Midbrain (tissue), 1 donor: ENCODE measurements around the gene RRM2.

Experiments
- DNase-seq: peaks from one replicate; lab custom pipeline; 2025; lab: John Stamatoyannopoulos, UW

Gene RRM2

GRCh38 chr2:10158681-10159080, 36.1 kb downstream of the RRM2 start:
- no peak for DNase-seq

- no peak for DNase-seq
Observed at GRCh38 chr2:10159086-10159485, 36.5 kb downstream of the RRM2 start.

GRCh38 chr2:10159581-10160131, 37.1 kb downstream of the RRM2 start:
- no peak for DNase-seq

- no peak for DNase-seq
Observed at GRCh38 chr2:10160203-10160955, 37.8 kb downstream of the RRM2 start.

GRCh38 chr2:10161206-10161931, 38.8 kb downstream of the RRM2 start:
- DNase-seq, result no peak

- no peak for DNase-seq
Observed at GRCh38 chr2:10161961-10162441, 39.5 kb downstream of the RRM2 start.

GRCh38 chr2:10162586-10163497, 40.3 kb downstream of the RRM2 start:
- DNase-seq, result peak; percentile 47

- DNase-seq, result no peak
Observed at GRCh38 chr2:10163498-10164486, 41.3 kb downstream of the RRM2 start.

GRCh38 chr2:10164601-10165000, 42.1 kb downstream of the RRM2 start:
- no peak for DNase-seq

- DNase-seq, result no peak
Observed at GRCh38 chr2:10165282-10165681, 42.7 kb downstream of the RRM2 start.

GRCh38 chr2:10165861-10166675, 43.5 kb downstream of the RRM2 start:
- DNase-seq, result no peak

GRCh38 chr2:10166676-10167292, 44.2 kb downstream of the RRM2 start:
- DNase-seq, result no peak

- no peak for DNase-seq
Observed at GRCh38 chr2:10167316-10167715, 44.8 kb downstream of the RRM2 start.

GRCh38 chr2:10168221-10168620, 45.7 kb downstream of the RRM2 start:
- no peak for DNase-seq

GRCh38 chr2:10169053-10169578, 46.6 kb downstream of the RRM2 start:
- DNase-seq, result no peak

- no peak for DNase-seq
Observed at GRCh38 chr2:10169581-10169980, 47.0 kb downstream of the RRM2 start.

GRCh38 chr2:10170256-10170655, 47.7 kb downstream of the RRM2 start:
- no peak for DNase-seq

- DNase-seq, result no peak
Observed at GRCh38 chr2:10171006-10171800, 48.7 kb downstream of the RRM2 start.
